K562 (cell line): ENCODE results near the gene AMT.

Experiments used
- ETS1 ChIP-seq: conservative IDR thresholded peaks from 2 replicates; pipeline ENCODE4 v1.6.1; 2011; ENCODE audit warnings: low read depth, mild to moderate bottlenecking, low read length; ENCODE audit not compliant: control insufficient read depth
- HNRNPK ChIP-seq: fragments of 200-400 bp; formaldehyde crosslinking; IDR thresholded peaks from one replicate; pipeline ENCODE4 v1.6.1; 2018; ENCODE audit warnings: mild to moderate bottlenecking, low read depth, low read length; ENCODE audit not compliant: poor library complexity, severe bottlenecking
- MAFF ChIP-seq: IDR thresholded peaks from 2 replicates; pipeline ENCODE4 v1.6.1; 2012; ENCODE audit warnings: low read length, improper control_type of control experiment
- MCM5 ChIP-seq: fragments of 450-650 bp; IDR thresholded peaks from 2 replicates; pipeline ENCODE4 v1.6.1; 2016; ENCODE audit warnings: low read depth
- POLR2A ChIP-seq: fragments of 450-650 bp; conservative IDR thresholded peaks from 2 replicates; pipeline ENCODE4 v1.6.1; 2016
- POLR2G ChIP-seq: fragments of 200-400 bp; formaldehyde crosslinking; IDR thresholded peaks from 2 replicates; pipeline ENCODE4 v1.6.1; 2017; ENCODE audit warnings: low read depth, mild to moderate bottlenecking, antibody characterized with exemption, low read length, moderate library complexity
- SOX6 ChIP-seq: fragments of 450-650 bp; IDR thresholded peaks from 2 replicates; pipeline ENCODE4 v1.6.1; 2014; ENCODE audit warnings: mild to moderate bottlenecking
- THAP7 ChIP-seq: fragments of 250-450 bp; sonication (Bioruptor Pico); IDR thresholded peaks from 2 replicates; pipeline ENCODE4 v1.5.0; 2021
- TF ChIP-seq, protein P1 (sequence below), 2 experiments: IDR thresholded peaks; 2 replicates each; pipeline ENCODE4 v1.6.1; 2011; ENCODE audit warnings: borderline replicate concordance in 1 of 2, control low read depth in 1 of 2, low read depth in 1 of 2, low read length in 1 of 2, mild to moderate bottlenecking in 1 of 2, mixed read lengths in 1 of 2, moderate library complexity in 1 of 2; ENCODE audit not compliant: insufficient read depth in 1 of 2, insufficient read length in 1 of 2, poor library complexity in 1 of 2, severe bottlenecking in 1 of 2; ENCODE audit errors: extremely low read depth in 1 of 2
- TF ChIP-seq, protein P2 (sequence below), 3 experiments: IDR thresholded peaks in 2 of 3; conservative IDR thresholded peaks in 1 of 3; 2 replicates each; pipeline ENCODE4 v1.5.1; 2011 to 2012; ENCODE audit warnings: low read length in 3 of 3, mild to moderate bottlenecking in 3 of 3, control low read depth in 2 of 3, improper control_type of control experiment in 1 of 3, inconsistent platforms in 1 of 3, low read depth in 1 of 3, mixed read lengths in 1 of 3, moderate library complexity in 1 of 3; ENCODE audit not compliant: insufficient read depth in 2 of 3

DNA sequence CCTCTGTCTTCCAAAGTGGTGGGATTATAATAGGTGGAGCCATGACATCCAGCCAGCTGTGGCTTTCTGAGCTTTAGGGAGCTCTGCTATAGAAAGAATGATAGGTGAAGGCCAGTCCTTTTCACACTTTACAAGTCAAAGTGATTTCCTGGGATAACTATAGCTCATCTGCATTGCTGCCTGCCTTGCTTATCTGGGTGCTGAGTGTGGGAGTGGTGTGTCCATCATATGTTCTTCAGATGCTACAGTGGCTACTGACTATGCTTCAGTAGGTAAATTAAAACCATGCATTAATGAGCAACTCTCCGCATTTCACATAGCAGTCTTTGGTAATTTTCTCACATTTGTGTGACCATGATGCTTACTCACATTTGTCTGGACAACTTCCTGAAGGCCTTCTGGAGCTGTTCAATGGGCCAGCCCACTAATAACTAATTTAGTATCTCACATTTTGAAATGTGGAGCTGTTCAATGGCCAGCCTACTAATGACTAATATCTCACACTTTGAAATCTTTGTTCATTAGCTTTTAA is 33.9 kb downstream of the AMT start:
- no peak for TF ChIP-seq THAP7 (CRISPR knock-in tag)
- no peak for TF ChIP-seq ETS1
- no peak for TF ChIP-seq POLR2G
- TF ChIP-seq, protein P1, sequence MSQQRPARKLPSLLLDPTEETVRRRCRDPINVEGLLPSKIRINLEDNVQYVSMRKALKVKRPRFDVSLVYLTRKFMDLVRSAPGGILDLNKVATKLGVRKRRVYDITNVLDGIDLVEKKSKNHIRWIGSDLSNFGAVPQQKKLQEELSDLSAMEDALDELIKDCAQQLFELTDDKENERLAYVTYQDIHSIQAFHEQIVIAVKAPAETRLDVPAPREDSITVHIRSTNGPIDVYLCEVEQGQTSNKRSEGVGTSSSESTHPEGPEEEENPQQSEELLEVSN (IDR thresholded peaks at IDR 0.05; ENCODE audit: borderline replicate concordance in 1 of 2, extremely low read depth in 1 of 2, insufficient read depth in 1 of 2, insufficient read length in 1 of 2, low read depth in 1 of 2, low read length in 1 of 2, poor library complexity in 1 of 2, severe bottlenecking in 1 of 2): no peak
- TF ChIP-seq POLR2A: no peak
- TF ChIP-seq SOX6: no peak
- TF ChIP-seq, protein P2, sequence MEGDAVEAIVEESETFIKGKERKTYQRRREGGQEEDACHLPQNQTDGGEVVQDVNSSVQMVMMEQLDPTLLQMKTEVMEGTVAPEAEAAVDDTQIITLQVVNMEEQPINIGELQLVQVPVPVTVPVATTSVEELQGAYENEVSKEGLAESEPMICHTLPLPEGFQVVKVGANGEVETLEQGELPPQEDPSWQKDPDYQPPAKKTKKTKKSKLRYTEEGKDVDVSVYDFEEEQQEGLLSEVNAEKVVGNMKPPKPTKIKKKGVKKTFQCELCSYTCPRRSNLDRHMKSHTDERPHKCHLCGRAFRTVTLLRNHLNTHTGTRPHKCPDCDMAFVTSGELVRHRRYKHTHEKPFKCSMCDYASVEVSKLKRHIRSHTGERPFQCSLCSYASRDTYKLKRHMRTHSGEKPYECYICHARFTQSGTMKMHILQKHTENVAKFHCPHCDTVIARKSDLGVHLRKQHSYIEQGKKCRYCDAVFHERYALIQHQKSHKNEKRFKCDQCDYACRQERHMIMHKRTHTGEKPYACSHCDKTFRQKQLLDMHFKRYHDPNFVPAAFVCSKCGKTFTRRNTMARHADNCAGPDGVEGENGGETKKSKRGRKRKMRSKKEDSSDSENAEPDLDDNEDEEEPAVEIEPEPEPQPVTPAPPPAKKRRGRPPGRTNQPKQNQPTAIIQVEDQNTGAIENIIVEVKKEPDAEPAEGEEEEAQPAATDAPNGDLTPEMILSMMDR (IDR thresholded peaks at IDR 0.05 in 2 of 3, conservative IDR thresholded peaks at IDR 0.05 in 1 of 3; ENCODE audit: insufficient read depth in 2 of 3, low read depth in 1 of 3, low read length in 3 of 3): no peak
- TF ChIP-seq MAFF: no peak
- no peak for TF ChIP-seq MCM5
- no peak for TF ChIP-seq HNRNPK
